Parathyroid adenoma (tissue), 2 donors: ENCODE results near the gene LIPC.

Experiments used
- H2AFZ ChIP-seq: fragments of 300-600 bp; sonication (generic); one replicate; pipeline ENCODE4 v1.7.0; 2017; ENCODE audit warnings: antibody characterized with exemption, mild to moderate bottlenecking
- H3K27ac ChIP-seq: fragments of 300-600 bp; sonication (generic); one replicate; pipeline ENCODE4 v1.7.0; 2017
- H3K27me3 ChIP-seq: fragments of 300-600 bp; sonication (generic); one replicate; pipeline ENCODE4 v1.7.0; 2017; ENCODE audit warnings: low read length; ENCODE audit not compliant: control insufficient read depth, insufficient read depth
- H3K36me3 ChIP-seq: fragments of 300-600 bp; sonication (generic); one replicate; pipeline ENCODE4 v1.7.0; 2017; ENCODE audit warnings: low read length; ENCODE audit not compliant: control insufficient read depth, insufficient read depth
- H3K4me1 ChIP-seq: fragments of 300-600 bp; sonication (generic); one replicate; pipeline ENCODE4 v1.7.0; 2017; ENCODE audit warnings: control low read depth
- H3K4me2 ChIP-seq: fragments of 300-600 bp; sonication (generic); one replicate; pipeline ENCODE4 v1.7.0; 2017; ENCODE audit warnings: low read length
- H3K4me3 ChIP-seq: fragments of 300-600 bp; sonication (generic); one replicate; pipeline ENCODE4 v1.7.0; 2017; ENCODE audit warnings: low read depth, low read length
- H3K79me2 ChIP-seq: fragments of 300-600 bp; sonication (generic); one replicate; pipeline ENCODE4 v1.7.0; 2017; ENCODE audit warnings: control low read depth
- H3K9ac ChIP-seq: fragments of 300-600 bp; sonication (generic); one replicate; pipeline ENCODE4 v1.7.0; 2017; ENCODE audit warnings: mild to moderate bottlenecking
- H3K9me3 ChIP-seq: fragments of 300-600 bp; sonication (generic); one replicate; pipeline ENCODE4 v1.7.0; 2017; ENCODE audit warnings: low read length; ENCODE audit not compliant: control insufficient read depth
- TF ChIP-seq, protein P1 (sequence below): fragments of 300-600 bp; sonication (generic); IDR thresholded peaks from one replicate; pipeline ENCODE4 v1.7.0; 2017; ENCODE audit warnings: antibody characterized with exemption, mild to moderate bottlenecking
- donor health status: primary hyperparathyroidism.

Gene LIPC

DNA sequence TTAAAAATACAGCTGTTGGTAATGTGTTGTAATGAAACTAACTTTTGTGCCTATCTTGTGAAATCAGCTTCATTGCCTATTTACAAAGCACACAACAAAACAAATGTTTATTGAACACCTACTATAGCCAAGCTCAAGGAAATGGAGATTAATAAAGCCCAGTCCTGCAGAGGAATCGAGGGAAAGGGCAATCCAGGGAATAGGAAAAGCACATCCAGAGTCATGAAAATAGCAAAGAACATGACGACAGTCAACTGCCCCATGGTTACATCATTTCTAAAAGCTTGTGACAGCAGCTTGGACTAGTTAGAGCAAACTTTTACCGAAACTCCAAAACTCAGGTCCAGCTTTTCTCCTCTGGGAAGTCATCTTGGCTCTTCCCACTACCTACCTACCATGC, 157.3 kb downstream of the LIPC start:
- Histone ChIP-seq H3K4me3 (no peak overlapping the region), H3K27me3 (no peaks in the 10 kb centered on the region)
- TF ChIP-seq, protein P1, sequence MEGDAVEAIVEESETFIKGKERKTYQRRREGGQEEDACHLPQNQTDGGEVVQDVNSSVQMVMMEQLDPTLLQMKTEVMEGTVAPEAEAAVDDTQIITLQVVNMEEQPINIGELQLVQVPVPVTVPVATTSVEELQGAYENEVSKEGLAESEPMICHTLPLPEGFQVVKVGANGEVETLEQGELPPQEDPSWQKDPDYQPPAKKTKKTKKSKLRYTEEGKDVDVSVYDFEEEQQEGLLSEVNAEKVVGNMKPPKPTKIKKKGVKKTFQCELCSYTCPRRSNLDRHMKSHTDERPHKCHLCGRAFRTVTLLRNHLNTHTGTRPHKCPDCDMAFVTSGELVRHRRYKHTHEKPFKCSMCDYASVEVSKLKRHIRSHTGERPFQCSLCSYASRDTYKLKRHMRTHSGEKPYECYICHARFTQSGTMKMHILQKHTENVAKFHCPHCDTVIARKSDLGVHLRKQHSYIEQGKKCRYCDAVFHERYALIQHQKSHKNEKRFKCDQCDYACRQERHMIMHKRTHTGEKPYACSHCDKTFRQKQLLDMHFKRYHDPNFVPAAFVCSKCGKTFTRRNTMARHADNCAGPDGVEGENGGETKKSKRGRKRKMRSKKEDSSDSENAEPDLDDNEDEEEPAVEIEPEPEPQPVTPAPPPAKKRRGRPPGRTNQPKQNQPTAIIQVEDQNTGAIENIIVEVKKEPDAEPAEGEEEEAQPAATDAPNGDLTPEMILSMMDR: no peak

DNA sequence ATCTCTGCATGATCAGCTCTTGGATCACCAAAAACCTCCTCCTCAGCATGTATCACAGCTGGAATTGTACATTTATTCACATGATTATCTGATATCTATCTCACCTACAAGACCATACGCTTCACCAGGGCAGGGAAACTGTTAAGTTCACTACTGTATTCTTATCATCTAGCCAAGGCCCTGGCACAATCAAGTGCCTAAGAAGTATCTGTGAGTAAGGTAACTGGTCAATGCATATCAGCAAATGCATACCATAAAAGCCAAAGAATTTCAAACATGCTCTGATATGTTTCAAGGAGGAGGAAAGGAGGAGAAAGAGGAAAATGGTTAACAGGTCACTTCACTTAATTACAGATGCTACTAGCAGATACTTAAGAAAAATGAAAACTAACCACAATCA, 158.4 kb downstream of the LIPC start:
- H3K9me3 ChIP-seq: no peaks in the 10 kb centered on the region

More for the DNA sequence above, 157.3 kb downstream of the LIPC start:
- Histone ChIP-seq H3K79me2 (no peaks in the 10 kb centered on the region), H3K9ac (no peak overlapping the region), H3K36me3 (no peaks in the 10 kb centered on the region), H3K9me3 (no peaks in the 10 kb centered on the region), H3K4me1 (no peaks in the 10 kb centered on the region), H3K4me2 (no peak overlapping the region), H2AFZ (no peak overlapping the region), H3K27ac (no peak overlapping the region)

DNA sequence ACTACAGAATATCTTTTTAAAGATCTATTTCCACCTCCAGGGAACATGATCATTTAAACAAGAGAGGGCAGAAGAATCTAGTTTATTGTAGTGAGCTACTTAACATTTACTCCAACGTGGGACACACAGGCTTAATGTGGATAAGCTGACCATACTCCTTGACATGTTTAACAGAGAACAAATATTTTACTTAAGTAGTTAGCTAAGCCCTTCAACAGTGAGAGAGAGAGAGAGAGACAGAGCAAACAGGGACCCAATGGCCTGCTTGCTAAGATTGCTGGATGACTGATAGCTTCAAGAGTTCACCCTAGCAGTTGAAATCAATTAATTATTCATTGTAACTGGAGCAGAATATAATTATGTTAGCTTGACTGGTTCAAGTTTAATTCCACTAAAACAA, 159.1 kb downstream of the LIPC start:
- Histone ChIP-seq H3K27ac (no peak overlapping the region), H3K27me3 (no peaks in the 10 kb centered on the region), H3K36me3 (no peaks in the 10 kb centered on the region), H3K4me1 (no peaks in the 10 kb centered on the region), H3K9ac (no peak overlapping the region), H2AFZ (no peak overlapping the region), H3K4me3 (no peak overlapping the region), H3K4me2 (no peak overlapping the region), H3K9me3 (no peaks in the 10 kb centered on the region), H3K79me2 (no peaks in the 10 kb centered on the region)
- TF ChIP-seq, protein P1: no peak

More for the DNA sequence above, 158.4 kb downstream of the LIPC start:
- H3K4me1 ChIP-seq: no peaks in the 10 kb centered on the region
- no peak overlapping the region for H2AFZ ChIP-seq
- H3K79me2 ChIP-seq: no peaks in the 10 kb centered on the region
- no peak overlapping the region for H3K27ac ChIP-seq
- TF ChIP-seq, protein P1: no peak
- no peak overlapping the region for H3K9ac ChIP-seq
- H3K36me3 ChIP-seq: no peaks in the 10 kb centered on the region
- H3K4me3 ChIP-seq: no peak overlapping the region
- no peaks in the 10 kb centered on the region for H3K27me3 ChIP-seq
- no peak overlapping the region for H3K4me2 ChIP-seq

DNA sequence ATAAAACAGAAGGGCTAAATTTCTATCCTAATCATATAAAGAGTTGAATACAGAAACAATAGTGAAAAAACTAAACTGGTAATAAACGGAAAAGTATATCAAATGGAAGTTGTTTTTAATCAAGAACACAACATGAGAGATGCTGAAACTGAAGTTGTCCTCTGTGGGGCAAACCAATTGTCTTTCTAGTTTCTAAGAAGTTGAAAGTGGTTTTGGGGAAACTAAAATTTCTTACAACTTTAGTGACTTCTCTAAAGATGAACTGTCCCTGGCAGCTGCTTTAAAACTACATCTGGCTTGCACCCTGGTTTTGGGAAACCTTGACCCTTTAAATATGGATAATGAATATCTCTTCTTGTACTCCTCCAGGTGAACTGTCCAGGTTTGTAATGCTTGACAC, 162.1 kb downstream of the LIPC start:
- Histone ChIP-seq H3K36me3 (no peaks in the 10 kb centered on the region), H3K4me1 (no peaks in the 10 kb centered on the region)
- TF ChIP-seq, protein P1: no peak

DNA sequence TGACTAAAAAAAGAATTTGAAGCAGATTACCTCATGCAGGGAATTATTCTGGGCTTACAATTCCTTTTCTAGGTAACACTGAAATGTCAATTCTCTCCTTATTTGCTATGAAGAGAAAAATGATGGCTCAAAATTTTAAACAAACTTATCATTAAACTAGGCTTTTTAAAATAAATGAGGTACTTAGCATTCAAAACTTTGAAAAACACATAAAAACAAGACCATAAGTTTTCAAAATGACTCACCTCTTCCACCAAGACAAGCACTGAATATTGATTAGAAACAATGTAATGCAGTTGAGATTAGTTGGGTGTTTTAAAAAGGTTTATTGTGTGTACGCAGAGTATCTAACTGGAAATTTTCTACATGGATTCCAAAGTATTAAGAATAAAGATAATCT, 163.1 kb downstream of the LIPC start:
- Histone ChIP-seq H3K4me2 (no peak overlapping the region), H3K79me2 (no peaks in the 10 kb centered on the region), H3K4me1 (no peaks in the 10 kb centered on the region), H3K9me3 (no peaks in the 10 kb centered on the region), H3K36me3 (no peaks in the 10 kb centered on the region), H3K27me3 (no peaks in the 10 kb centered on the region), H3K27ac (no peak overlapping the region), H3K9ac (no peak overlapping the region), H2AFZ (no peak overlapping the region), H3K4me3 (no peak overlapping the region)
- TF ChIP-seq, protein P1: no peak

More for the DNA sequence above, 162.1 kb downstream of the LIPC start:
- Histone ChIP-seq H3K79me2 (no peaks in the 10 kb centered on the region), H3K4me2 (no peak overlapping the region), H3K27ac (no peak overlapping the region), H3K27me3 (no peaks in the 10 kb centered on the region), H3K9ac (no peak overlapping the region), H3K9me3 (no peaks in the 10 kb centered on the region), H3K4me3 (no peak overlapping the region), H2AFZ (no peak overlapping the region)
